A172 (cell line): ENCODE data around the gene WNT9A. TPM values are rescaled to one million over a fixed set of nuclear protein-coding genes. Genes with fewer than 3 reads are reported as not detected.

Source experiments
- DNase-seq: peaks from one replicate; pipeline ENCODE4 v3.0.0-alpha.2; 2015; ENCODE audit warnings: low spot score
- total RNA-seq: library from RNA; depleted of rRNA; stranded (reverse); fragments of >200 nt; shearing (Covaris generic); gene quantifications from 2 replicates; pipeline ENCODE4 v1.2.3, GENCODE V29; 2014

Gene WNT9A
- total RNA-seq, 1 experiment from 2014 or later, result 23.7 TPM

DNA sequence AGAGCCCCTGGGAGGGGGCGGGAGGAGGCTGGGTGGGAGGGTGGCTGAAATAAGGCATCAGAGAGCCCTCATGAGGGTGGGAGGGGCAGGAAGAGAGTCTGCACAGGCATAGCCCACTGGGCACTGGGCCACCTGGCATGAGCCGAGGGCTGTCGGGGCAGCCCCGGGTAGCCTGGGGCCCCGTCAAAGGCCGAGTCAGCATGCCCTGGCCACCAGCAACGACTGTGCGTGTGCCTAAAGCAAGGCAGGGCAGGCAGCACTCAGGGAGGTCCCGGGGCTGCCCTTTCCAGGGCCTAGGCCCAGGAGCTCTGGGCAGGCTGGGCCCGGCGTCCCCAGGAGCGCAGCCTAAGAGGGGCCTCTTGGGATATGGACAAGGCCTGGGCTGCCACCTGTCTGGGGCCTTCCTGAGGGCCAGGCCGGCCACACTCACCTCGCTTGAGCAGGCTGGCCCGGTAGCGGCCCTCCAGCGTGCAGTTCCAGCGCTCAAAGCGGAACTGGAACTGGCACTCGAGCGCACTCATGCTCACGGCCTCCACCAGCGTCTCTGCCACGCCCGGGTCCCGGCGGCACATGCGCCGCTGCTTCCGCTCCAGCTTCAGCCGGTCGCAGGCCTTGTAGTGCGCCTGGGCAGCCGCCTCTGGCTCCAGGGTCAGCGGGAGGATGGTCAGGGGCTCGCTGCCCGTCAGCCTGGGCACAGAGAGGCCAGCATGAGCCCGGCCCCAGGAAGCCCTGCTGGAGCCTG is 22.7 kb downstream of the WNT9A start:
- DNase-seq, result no peak

DNA sequence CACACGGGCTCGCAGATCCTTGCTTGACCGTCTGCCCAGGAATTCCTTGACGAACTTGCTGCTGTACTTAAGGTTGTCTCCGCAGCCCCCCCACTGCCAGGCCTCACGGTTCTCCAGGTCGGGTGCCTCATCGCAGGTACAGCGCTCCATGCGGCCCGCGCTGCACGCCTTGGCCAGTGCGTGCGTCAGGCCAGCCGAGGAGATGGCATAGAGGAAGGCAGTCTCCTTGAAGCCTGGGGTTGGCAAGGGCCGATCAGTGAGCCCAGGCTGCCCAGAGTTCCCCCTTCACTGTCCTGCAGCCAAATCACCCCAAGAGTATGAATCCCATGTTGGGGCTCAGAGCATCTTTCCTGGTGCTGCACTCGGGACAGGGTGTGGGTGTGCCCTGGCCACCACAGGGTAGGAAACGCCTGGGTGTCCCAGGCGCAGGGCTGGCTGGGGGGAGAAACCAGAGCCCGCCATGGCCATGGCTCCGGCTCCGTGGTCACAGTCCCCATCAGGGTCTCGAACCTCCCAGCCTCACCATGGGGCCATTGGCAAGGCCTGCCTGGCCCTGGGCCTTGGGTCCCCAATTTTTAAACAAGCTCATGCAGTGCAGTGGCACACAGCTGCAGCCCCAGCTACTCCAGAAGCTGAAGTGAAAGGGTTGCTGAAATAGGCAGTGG is 23.4 kb downstream of the WNT9A start:
- DNase-seq, result no peak

- no peak for DNase-seq
These were observed 24.2 kb downstream of the WNT9A start for GRCh38 chr1:227923353-227924167.

DNA sequence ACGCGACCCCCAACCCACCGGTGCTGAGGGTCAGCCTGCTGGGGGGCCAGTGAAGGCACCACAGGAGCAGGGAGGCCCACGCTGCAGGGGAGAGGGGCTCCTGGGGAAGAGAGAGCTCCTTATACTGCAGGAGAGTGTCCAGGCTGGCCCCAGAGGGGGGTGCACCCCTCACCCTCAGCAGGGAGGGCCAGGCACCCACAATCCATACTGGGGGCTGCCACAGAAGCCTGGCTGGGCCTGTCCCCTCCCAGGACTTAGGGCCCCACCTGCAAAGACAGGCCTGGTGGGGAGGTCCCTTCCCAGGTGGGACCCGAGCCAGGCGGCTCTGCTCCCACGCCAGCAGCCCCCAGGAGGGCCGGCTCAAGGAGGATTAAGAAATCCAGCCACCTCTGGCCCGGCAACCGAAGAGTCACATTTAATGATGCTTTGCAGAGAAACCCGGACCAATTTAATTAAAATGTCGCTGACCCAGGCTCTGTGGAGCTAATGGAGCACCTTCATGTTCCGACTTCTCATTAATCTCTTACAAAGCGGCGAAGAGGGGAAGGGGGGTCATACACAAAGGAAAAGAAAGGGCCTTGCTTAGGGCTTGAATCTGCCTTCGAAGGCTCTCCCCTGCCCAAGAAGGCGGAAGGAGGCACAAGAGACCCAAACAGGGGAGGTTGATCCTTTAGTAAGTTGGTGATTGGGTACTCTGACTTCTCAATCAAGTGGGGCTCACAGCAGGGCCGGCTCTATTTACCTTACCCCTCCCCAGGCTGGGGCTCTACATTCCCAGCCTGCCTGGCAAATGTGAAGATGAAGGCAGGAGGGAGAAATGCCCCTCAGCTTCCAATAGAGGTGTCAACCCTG is 25.0 kb downstream of the WNT9A start:
- no peak for DNase-seq

GRCh38 chr1:227921461-227922185 is 26.1 kb downstream of the WNT9A start:
- no peak for DNase-seq

GRCh38 chr1:227920896-227921295 is 26.8 kb downstream of the WNT9A start:
- no peak for DNase-seq

GRCh38 chr1:227920426-227920825 is 27.3 kb downstream of the WNT9A start:
- DNase-seq, result no peak

DNA sequence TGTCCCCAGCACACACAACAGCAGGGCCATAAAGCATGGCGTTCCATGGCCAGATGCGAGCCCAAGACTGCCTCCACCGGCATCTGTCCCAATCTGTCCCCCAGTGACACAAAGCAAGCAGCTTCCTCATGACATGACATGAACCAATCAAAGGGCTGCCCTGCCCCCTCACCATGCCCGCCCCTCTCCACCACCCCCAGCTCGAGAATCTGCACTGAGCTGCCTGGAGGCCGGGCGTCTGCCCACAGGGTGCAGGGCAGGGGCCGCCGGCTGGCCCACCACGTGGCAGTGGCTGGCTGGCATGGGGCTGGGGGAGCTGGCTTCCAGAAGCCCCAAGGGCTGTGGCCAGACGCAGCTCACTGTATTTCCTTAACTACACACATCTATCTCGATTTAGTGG is 27.8 kb downstream of the WNT9A start:
- no peak for DNase-seq

- DNase-seq, result no peak
These were observed 29.0 kb downstream of the WNT9A start for GRCh38 chr1:227918736-227919135.

DNA sequence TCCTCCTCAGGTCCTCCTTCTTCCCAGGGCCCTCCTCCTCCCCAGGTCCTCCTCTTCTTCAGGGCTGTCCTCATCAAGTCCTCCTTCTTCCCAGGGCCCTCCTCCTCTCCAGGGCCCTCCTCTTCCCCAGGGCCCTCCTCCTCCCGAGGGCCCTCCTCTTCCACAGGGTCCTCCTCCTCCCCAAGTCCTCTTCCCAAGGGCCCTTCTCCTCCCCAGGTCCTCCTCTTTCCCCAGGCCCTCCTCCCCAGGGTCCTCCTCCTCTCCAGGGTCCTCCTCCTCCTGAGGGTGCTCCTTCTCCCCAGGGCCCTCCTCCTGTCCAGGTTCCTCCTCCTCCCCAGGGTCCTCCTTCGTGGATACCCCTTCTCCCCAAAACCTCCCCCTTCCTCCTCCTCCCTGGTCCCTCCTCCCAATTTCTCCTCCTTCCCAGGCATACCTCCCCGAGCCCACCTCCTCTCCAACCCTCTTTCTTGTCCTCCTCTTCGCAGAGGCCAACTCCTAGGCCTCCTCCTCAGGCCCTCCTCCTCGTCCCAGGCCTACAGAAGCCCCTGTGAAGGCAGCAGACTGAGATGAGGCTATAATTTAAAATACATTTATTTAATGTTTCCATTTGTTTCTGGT is 29.5 kb downstream of the WNT9A start:
- no peak for DNase-seq

- no peak for DNase-seq
These were observed 30.4 kb downstream of the WNT9A start for GRCh38 chr1:227917081-227917950.

DNA sequence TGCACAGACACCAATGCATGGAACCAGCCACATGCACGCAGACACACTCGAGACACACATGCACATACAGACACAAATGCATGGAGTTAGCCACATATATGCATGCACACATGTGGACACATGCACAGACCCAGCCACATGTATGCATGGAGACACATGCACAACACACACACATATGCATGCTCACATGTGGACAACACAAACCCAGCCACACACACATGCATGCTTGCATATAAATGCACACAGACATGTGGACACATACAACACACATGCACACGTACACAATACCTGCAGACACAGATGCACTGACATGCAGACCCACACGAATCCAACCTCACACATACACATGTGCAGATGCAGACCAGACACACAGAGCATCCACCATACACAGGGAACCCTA is 31.1 kb downstream of the WNT9A start:
- no peak for DNase-seq

GRCh38 chr1:227915564-227916553 is 31.9 kb downstream of the WNT9A start:
- no peak for DNase-seq

DNA sequence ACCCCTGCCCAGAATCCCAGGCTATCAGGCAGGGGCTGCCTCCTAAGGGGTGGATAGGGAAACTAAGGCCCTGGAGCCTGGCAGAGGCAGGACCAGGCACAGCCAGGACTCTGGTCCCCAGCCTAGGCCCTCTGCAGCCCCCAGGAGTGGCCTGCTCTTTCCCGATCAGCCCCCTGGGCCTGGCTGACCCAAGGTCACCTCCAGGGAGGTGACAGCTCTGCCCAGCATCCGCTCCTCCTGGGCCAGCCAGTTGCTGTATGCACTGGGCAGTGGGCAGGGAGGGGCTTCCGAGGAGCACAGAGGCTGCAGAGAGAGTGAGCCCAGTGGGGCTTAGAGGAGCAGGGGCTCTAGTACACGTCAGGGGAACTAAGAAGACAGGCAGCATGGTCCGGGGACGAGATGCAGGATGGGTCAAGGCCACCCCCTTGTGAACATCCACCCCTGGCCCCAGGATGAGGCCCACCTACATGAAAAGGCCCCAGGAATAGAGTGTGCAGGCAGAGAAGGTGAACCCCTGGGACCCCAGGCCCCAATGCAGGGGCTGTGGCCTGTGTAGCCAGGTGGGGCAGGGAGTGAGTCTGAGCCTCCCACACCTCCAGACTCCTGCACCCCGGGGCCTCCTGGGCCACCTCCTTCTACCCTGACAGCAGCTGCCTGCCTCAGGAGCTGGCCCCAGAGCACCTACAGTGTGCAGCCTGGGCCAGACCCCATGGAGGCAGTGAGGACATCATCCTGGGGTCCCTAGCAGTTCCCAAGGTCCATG is 32.8 kb downstream of the WNT9A start:
- no peak for DNase-seq

- DNase-seq, result no peak
These were observed 33.7 kb downstream of the WNT9A start for GRCh38 chr1:227913764-227914721.

DNA sequence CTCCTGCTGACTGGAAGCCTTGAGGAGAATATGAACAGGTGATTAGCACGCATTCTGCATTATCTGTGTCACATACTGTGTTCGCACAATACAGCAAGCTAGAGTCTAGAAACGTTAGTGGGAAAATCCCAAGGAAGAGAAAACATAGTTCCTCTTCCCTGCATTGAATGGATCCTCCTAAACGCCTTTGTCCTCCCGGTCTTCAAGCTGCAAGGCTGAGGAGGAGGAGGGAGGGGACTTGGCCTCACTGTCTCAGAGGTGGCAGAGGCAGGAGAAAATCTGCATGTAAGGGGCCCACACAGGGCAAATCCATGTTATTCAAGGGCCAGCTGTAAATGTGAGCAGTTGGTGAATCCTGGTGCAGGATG is 34.4 kb downstream of the WNT9A start:
- DNase-seq, result no peak
